GM12875 (cell line): ENCODE data around the gene TBC1D19.

Experiments used
- H3K4me3 ChIP-seq: one replicate; pipeline ENCODE4 v1.5.1; 2011; ENCODE audit warnings: low read depth, low read length, control low read depth
- CTCF ChIP-seq: IDR thresholded peaks from 2 replicates; pipeline ENCODE4 v1.5.1; 2011; ENCODE audit warnings: low read depth, mild to moderate bottlenecking, control low read depth, inconsistent platforms, low read length, moderate library complexity, borderline replicate concordance; ENCODE audit not compliant: insufficient read depth

TBC1D19 gene

GRCh38 chr4:26793735-26794134, 209.9 kb downstream of the TBC1D19 start:
- H3K4me3 ChIP-seq: no peak overlapping the region
- TF ChIP-seq CTCF: no peak

- TF ChIP-seq CTCF: no peak
Observed at GRCh38 chr4:26796081-26796480, 212.2 kb downstream of the TBC1D19 start.

GRCh38 chr4:26802790-26803189, 218.9 kb downstream of the TBC1D19 start:
- H3K4me3 ChIP-seq: no peak overlapping the region
- TF ChIP-seq CTCF: no peak

More at GRCh38 chr4:26796081-26796480, 212.2 kb downstream of the TBC1D19 start:
- H3K4me3 ChIP-seq: no peak overlapping the region

DNA sequence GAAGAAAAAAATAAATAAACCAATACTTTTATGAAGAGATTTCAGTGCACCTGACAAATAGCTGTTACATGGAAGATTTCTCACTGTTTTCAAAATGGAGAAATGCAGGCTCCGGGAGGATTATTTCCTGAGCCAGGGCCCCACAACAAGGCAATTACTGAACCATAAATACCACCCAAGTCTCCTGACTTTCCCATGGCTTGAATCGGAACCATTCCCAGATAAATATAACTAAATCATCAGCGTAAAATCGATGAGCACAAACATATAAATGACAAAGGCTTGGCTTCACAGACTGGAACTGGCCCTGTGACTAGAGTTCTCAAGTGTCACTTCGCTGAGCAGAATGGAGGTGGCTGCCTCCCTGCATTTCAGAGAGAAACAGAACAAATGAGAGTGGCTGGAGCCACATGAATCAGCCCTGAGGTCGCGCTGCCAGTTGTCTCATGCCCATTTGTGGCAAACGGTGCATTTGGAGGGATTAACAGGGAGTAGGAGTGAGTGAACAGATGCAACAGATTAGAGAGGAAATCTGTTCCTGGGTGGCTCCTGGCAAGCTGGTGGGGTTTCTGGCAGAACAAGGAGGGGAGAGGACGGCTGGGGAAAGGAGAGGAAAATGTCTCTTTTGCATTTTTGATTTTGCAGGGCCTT, 219.5 kb downstream of the TBC1D19 start:
- H3K4me3 ChIP-seq: no peak overlapping the region
- no peak for TF ChIP-seq CTCF

- no peak overlapping the region for H3K4me3 ChIP-seq
- no peak for TF ChIP-seq CTCF
Observed at GRCh38 chr4:26804451-26804850, 220.6 kb downstream of the TBC1D19 start.

DNA sequence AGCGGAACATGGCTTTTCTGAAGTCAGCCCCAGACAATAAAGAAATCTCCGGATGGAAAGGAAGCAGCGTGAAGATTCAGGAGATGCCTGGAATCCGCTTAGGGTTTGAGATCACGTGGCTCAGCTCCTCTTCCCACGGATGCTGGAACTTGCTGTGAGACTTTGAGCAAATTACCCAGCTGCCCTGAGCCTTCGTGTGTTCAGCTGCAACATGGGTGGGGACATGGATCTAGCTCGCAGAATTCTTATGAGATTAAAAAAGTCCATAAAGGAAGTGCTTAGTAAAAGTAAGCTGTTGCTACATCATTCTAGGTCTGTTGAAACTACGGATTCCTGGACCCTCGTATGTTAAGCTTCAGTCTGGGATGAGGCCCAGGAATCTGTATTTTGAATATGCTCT, 221.0 kb downstream of the TBC1D19 start:
- H3K4me3 ChIP-seq: no peak overlapping the region
- no peak for TF ChIP-seq CTCF
